IMR-90 (cell line): ENCODE measurements around the gene DAPK1. TPM values are rescaled to one million over a fixed set of nuclear protein-coding genes. Genes with fewer than 3 reads are reported as not detected.

Experiments
- ATAC-seq: fragments of 200-7000 bp; cut with Tn5 transposase; 2 replicates; pipeline ENCODE4 v1.9.1; 2020; ENCODE audit warnings: low read depth, mild to moderate bottlenecking, moderate library complexity
- BruUV-seq: library from RNA; stranded (reverse); fragments of 400-500 nt; replicated peaks from 2 replicates; lab custom pipeline; 2021; lab: Mats Ljungman, UMichigan
- CTCF ChIA-PET: fragments of 300-600 bp; formaldehyde crosslinking; extraction: SDS; loops from one replicate; lab custom pipeline; 2021; ENCODE audit warnings: antibody characterized with exemption; lab: Yijun Ruan, JAX
- POLR2A ChIA-PET: fragments of 300-600 bp; sonication (Branson Sonifier 250); formaldehyde crosslinking; loops from one replicate; lab custom pipeline; 2022; ENCODE audit warnings: antibody characterized with exemption; ENCODE audit not compliant: unreplicated experiment; lab: Charles Lee
- DNase-seq: peaks from one replicate; pipeline ENCODE4 v3.0.0; 2013
- H2AFZ ChIP-seq: replicated peaks from 2 replicates; pipeline ENCODE3; 2013; ENCODE audit warnings: low read length, mild to moderate bottlenecking; ENCODE audit not compliant: poor library complexity
- H2AK5ac ChIP-seq: 2 replicates; pipeline ENCODE4 v1.6.1; 2013; ENCODE audit warnings: low read depth, low read length, inconsistent platforms
- H2AK9ac ChIP-seq: replicated peaks from 2 replicates; pipeline ENCODE3; 2013; ENCODE audit warnings: mild to moderate bottlenecking, low read depth, low read length, moderate library complexity; ENCODE audit not compliant: poor library complexity
- H2BK120ac ChIP-seq: 2 replicates; pipeline ENCODE4 v1.6.1; 2013; ENCODE audit warnings: low read depth, low read length, inconsistent platforms
- H2BK15ac ChIP-seq: 3 replicates; pipeline ENCODE4 v1.6.1; 2013; ENCODE audit warnings: low read depth, low read length, inconsistent platforms
- H2BK20ac ChIP-seq: 2 replicates; pipeline ENCODE4 v1.6.1; 2013; ENCODE audit warnings: low read depth, mild to moderate bottlenecking, inconsistent platforms, low read length, moderate library complexity
- H2BK5ac ChIP-seq: 2 replicates; pipeline ENCODE4 v1.6.1; 2013; ENCODE audit warnings: mild to moderate bottlenecking, low read depth, low read length, inconsistent platforms; ENCODE audit not compliant: poor library complexity, severe bottlenecking
- H3K14ac ChIP-seq: replicated peaks from 2 replicates; pipeline ENCODE4 v1.6.1; 2013; ENCODE audit warnings: low read depth, low read length, inconsistent platforms
- H3K18ac ChIP-seq: 2 replicates; pipeline ENCODE4 v1.6.1; 2013; ENCODE audit warnings: low read depth, low read length, control low read depth
- H3K23ac ChIP-seq: 2 replicates; pipeline ENCODE4 v1.6.1; 2013; ENCODE audit warnings: low read depth, low read length, inconsistent platforms
- H3K27ac ChIP-seq: 2 replicates; pipeline ENCODE4 v1.5.1; 2013; ENCODE audit warnings: mild to moderate bottlenecking, control low read depth, low read length; ENCODE audit not compliant: insufficient read depth
- H3K27me3 ChIP-seq: 2 replicates; pipeline ENCODE4 v1.6.1; 2013; ENCODE audit warnings: low read length; ENCODE audit not compliant: control insufficient read depth, insufficient read depth
- H3K36me3 ChIP-seq: 2 replicates; pipeline ENCODE4 v1.6.1; 2013; ENCODE audit warnings: low read length, mixed read lengths; ENCODE audit not compliant: control insufficient read depth, insufficient read depth
- H3K4ac ChIP-seq: 2 replicates; pipeline ENCODE4 v1.6.1; 2013; ENCODE audit warnings: low read depth, low read length, inconsistent platforms
- H3K4me1 ChIP-seq: 2 replicates; pipeline ENCODE4 v1.6.1; 2013; ENCODE audit warnings: low read length, mixed read lengths; ENCODE audit not compliant: control insufficient read depth, insufficient read depth
- H3K4me2 ChIP-seq: 2 replicates; pipeline ENCODE4 v1.6.1; 2013; ENCODE audit warnings: low read depth, mild to moderate bottlenecking, control low read depth, low read length, moderate library complexity
- H3K4me3 ChIP-seq: 2 replicates; pipeline ENCODE4 v1.5.1; 2013; ENCODE audit warnings: low read depth, mild to moderate bottlenecking, control low read depth, low read length, moderate library complexity; ENCODE audit not compliant: insufficient read depth
- H3K56ac ChIP-seq: 2 replicates; pipeline ENCODE4 v1.6.1; 2013; ENCODE audit warnings: low read length, inconsistent platforms; ENCODE audit not compliant: insufficient read depth; ENCODE audit errors: extremely low read depth
- H3K79me1 ChIP-seq, 2 experiments: 2 replicates each; pipeline ENCODE4 v1.6.1; 2013; ENCODE audit warnings: low read length in 2 of 2, inconsistent platforms in 1 of 2, low read depth in 1 of 2
- H3K9ac ChIP-seq: 2 replicates; pipeline ENCODE4 v1.6.1; 2013; ENCODE audit warnings: low read depth, low read length, control low read depth
- H3K9me1 ChIP-seq: 2 replicates; pipeline ENCODE4 v1.6.1; 2013; ENCODE audit warnings: low read length, inconsistent platforms; ENCODE audit not compliant: insufficient read depth
- H3K9me3 ChIP-seq: 2 replicates; pipeline ENCODE4 v1.6.1; 2013; ENCODE audit warnings: low read length; ENCODE audit not compliant: control insufficient read depth, insufficient read depth
- H4K20me1 ChIP-seq: 2 replicates; pipeline ENCODE4 v1.6.1; 2013; ENCODE audit warnings: low read length, inconsistent platforms; ENCODE audit not compliant: insufficient read depth
- H4K5ac ChIP-seq: 2 replicates; pipeline ENCODE4 v1.6.1; 2013; ENCODE audit warnings: mild to moderate bottlenecking, low read depth, low read length, control low read depth
- H4K8ac ChIP-seq, 2 experiments: 2 replicates each; pipeline ENCODE4 v1.6.1; 2013; ENCODE audit warnings: low read depth in 2 of 2, low read length in 2 of 2, control low read depth in 1 of 2, inconsistent platforms in 1 of 2
- H4K91ac ChIP-seq: 2 replicates; pipeline ENCODE4 v1.6.1; 2013; ENCODE audit warnings: low read depth, low read length, inconsistent platforms; ENCODE audit not compliant: insufficient read depth
- BHLHE40 ChIP-seq: fragments of 150-350 bp; IDR thresholded peaks from 2 replicates; pipeline ENCODE4 v1.6.1; 2016; ENCODE audit warnings: mild to moderate bottlenecking, low read depth, low read length
- CEBPB ChIP-seq: IDR thresholded peaks from 2 replicates; pipeline ENCODE4 v1.6.1; 2012; ENCODE audit warnings: low read depth, low read length, improper control_type of control experiment
- CHD1 ChIP-seq: IDR thresholded peaks from 2 replicates; pipeline ENCODE4 v1.6.1; 2012; ENCODE audit warnings: low read depth, low read length, improper control_type of control experiment
- CTCF ChIP-seq: conservative IDR thresholded peaks from 2 replicates; pipeline ENCODE4 v1.5.1; 2012; ENCODE audit warnings: mild to moderate bottlenecking, low read depth, low read length, improper control_type of control experiment
- ELK1 ChIP-seq: fragments of 150-350 bp; IDR thresholded peaks from 2 replicates; pipeline ENCODE4 v1.6.1; 2016; ENCODE audit warnings: low read depth, mild to moderate bottlenecking, low read length, moderate library complexity, borderline replicate concordance
- FOS ChIP-seq: fragments of 150-350 bp; IDR thresholded peaks from 2 replicates; pipeline ENCODE4 v1.6.1; 2016; ENCODE audit warnings: low read depth, low read length
- MAZ ChIP-seq: IDR thresholded peaks from 2 replicates; pipeline ENCODE4 v1.6.1; 2012; ENCODE audit warnings: low read depth, mild to moderate bottlenecking, low read length, improper control_type of control experiment, moderate library complexity, borderline replicate concordance
- MXI1 ChIP-seq: IDR thresholded peaks from 2 replicates; pipeline ENCODE4 v1.6.1; 2012; ENCODE audit warnings: low read depth, mild to moderate bottlenecking, low read length, moderate library complexity, borderline replicate concordance
- NFE2L2 ChIP-seq: fragments of 150-350 bp; IDR thresholded peaks from 2 replicates; pipeline ENCODE4 v1.6.1; 2016; ENCODE audit warnings: low read depth, mild to moderate bottlenecking, low read length
- POLR2A ChIP-seq: IDR thresholded peaks from 2 replicates; pipeline ENCODE4 v1.6.1; 2012; ENCODE audit warnings: mild to moderate bottlenecking, low read depth, low read length
- RAD21 ChIP-seq: IDR thresholded peaks from 2 replicates; pipeline ENCODE4 v1.6.1; 2012; ENCODE audit warnings: low read length, improper control_type of control experiment
- RCOR1 ChIP-seq: IDR thresholded peaks from 2 replicates; pipeline ENCODE4 v1.6.1; 2012; ENCODE audit warnings: mild to moderate bottlenecking, low read length, improper control_type of control experiment; ENCODE audit not compliant: insufficient replicate concordance
- SMC3 ChIP-seq: fragments of 150-350 bp; IDR thresholded peaks from 2 replicates; pipeline ENCODE4 v1.6.1; 2016; ENCODE audit warnings: low read depth, mild to moderate bottlenecking, antibody characterized with exemption, low read length, moderate library complexity
- WGBS, 2 experiments: methylation state at CpG; one replicate each; pipeline versions ENCODE4 v1.1.5 to v1.1.7; 2013; ENCODE audit warnings: missing lambda C conversion rate in 2 of 2; ENCODE audit not compliant: insufficient read length in 1 of 2; ENCODE audit errors: extremely low coverage in 2 of 2; 5-methylcytosine and 5-hydroxymethylcytosine counted together
- dilution Hi-C: fragments of 300-500 bp; cut with HindIII; formaldehyde crosslinking; loops from one replicate; pipeline ENCODE4 v1.14.3; 2018; ENCODE audit warnings: low sequenced_read_pairs; ENCODE audit not compliant: unreplicated experiment
- in situ Hi-C: fragments of 300-500 bp; cut with MboI; formaldehyde crosslinking; loops from 3 replicates; pipeline ENCODE4 v1.14.3; 2019; ENCODE audit warnings: low sequenced_read_pairs, inconsistent platforms, mixed read lengths
- intact Hi-C: fragments of 100-400 bp; cut with micrococcal nuclease; formaldehyde crosslinking; loops from 2 replicates; pipeline ENCODE4 v1.10.0; 2022
- polyA plus RNA-seq, 3 experiments: library from polyadenylated mRNA; depleted of rRNA; stranded (reverse); fragments of >200 nt; gene quantifications; 2 replicates each; pipeline ENCODE4 v1.2.3, GENCODE V29; 2012; ENCODE audit warnings: low replicate concordance in 1 of 3
- total RNA-seq: library from RNA; depleted of rRNA; stranded (reverse); fragments of >200 nt; gene quantifications from 2 replicates; pipeline ENCODE4 v1.2.3, GENCODE V29; 2012

DAPK1 gene
- total and polyA plus RNA-seq, 2 of the 4 experiments (the other 2 are of a cell fraction): under 0.01 to 0.03 TPM

DNA sequence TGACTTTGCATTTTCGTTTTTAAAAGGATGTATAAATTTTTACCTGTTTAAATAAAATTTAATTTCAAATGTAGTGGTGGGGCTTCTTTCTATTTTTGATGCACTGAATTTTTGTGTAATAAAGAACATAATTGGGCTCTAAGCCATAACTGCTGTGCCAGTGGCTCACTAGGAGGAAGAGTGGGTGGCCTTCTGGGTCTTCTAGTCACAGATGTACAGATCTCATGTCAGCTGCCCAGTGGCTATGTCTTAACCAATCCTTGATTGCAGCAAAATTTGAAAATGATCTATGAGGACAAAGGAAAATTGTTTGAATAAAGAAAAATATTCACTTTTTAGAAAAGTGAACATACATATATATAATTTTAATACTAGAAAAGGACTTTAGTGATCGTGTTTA, 233.7 kb downstream of the DAPK1 start:
- no TSS peak for BruUV-seq
- Histone ChIP-seq H4K8ac (no peak overlapping the region), H3K27ac (no peak overlapping the region), H3K4me1 (no peaks in the 10 kb centered on the region; the same call in 1 of the 2 replicates), H2BK5ac (no peak overlapping the region), H3K9me1 (peaks cover 11% of the 10 kb centered on the region; the same call in 1 of the 2 replicates), H3K4ac (no peak overlapping the region), H3K36me3 (peaks cover 17% of the 10 kb centered on the region), H3K9ac (no peak overlapping the region), H3K4me3 (no peak overlapping the region), H3K14ac (no peak overlapping the region), H3K18ac (no peak overlapping the region), H4K20me1 (no peaks in the 10 kb centered on the region), H3K9me3 (no peaks in the 10 kb centered on the region), H2AFZ (no peak overlapping the region), H3K27me3 (no peaks in the 10 kb centered on the region; the same call in 1 of the 2 replicates), H2AK5ac (no peak overlapping the region), H3K4me2 (no peak overlapping the region), H3K56ac (no peak overlapping the region), H3K79me1 (peaks cover 18% of the 10 kb centered on the region in 2 experiments), H2BK15ac (no peak overlapping the region), H3K23ac (no peak overlapping the region), H2AK9ac (no peak overlapping the region), H2BK20ac (no peak overlapping the region), H4K5ac (no peak overlapping the region), H2BK120ac (no peak overlapping the region), H4K91ac (no peak overlapping the region)
- dilution Hi-C loops (no loop called here), in situ Hi-C loops (no loop called here), intact Hi-C loops (no loop called here)
- CTCF ChIA-PET: no interaction called here
- POLR2A ChIA-PET: no interaction called here
- TF ChIP-seq FOS: no peak
- no peak for TF ChIP-seq NFE2L2
- no peak for TF ChIP-seq CTCF
- TF ChIP-seq CEBPB: no peak
- no peak for TF ChIP-seq POLR2A
- no peak for TF ChIP-seq MAZ
- TF ChIP-seq RAD21: no peak
- no peak for TF ChIP-seq ELK1
- TF ChIP-seq MXI1: no peak
- no peak for TF ChIP-seq BHLHE40
- TF ChIP-seq RCOR1: no peak
- TF ChIP-seq CHD1: no peak
- TF ChIP-seq SMC3: no peak
- no CpG with 5 or more reads among the region's 2 CpGs for WGBS, 2 experiments
- DNase-seq (no peak), ATAC-seq (no peak)
